HEK293T (cell line): Measurements from ENCODE around the gene CHMP4B.

ENCODE experiments used
- CTCF ChIA-PET: fragments of 350-600 bp; formaldehyde crosslinking; extraction: SDS; loops from one replicate; lab custom pipeline; 2021; ENCODE audit warnings: antibody characterized with exemption, inconsistent platforms; lab: Yijun Ruan, JAX
- POLR2A ChIA-PET: fragments of 350-600 bp; formaldehyde crosslinking; extraction: SDS; loops from one replicate; lab custom pipeline; 2020; ENCODE audit warnings: antibody characterized with exemption, inconsistent platforms; lab: Yijun Ruan, JAX
- DNase-seq: peaks from one replicate; pipeline ENCODE4 v3.0.0; 2012; ENCODE audit warnings: mixed read lengths; ENCODE audit errors: extremely low spot score
- ARNT ChIP-seq: fragments of 450-650 bp; IDR thresholded peaks from 2 replicates; pipeline ENCODE4 v1.6.1; 2017; ENCODE audit warnings: mild to moderate bottlenecking
- BHLHE40 ChIP-seq: fragments of 450-650 bp; IDR thresholded peaks from 2 replicates; pipeline ENCODE4 v1.6.1; 2016; ENCODE audit warnings: mild to moderate bottlenecking, moderate library complexity, borderline replicate concordance
- CTBP1 ChIP-seq: fragments of 450-650 bp; IDR thresholded peaks from 2 replicates; pipeline ENCODE4 v1.6.1; 2016; ENCODE audit warnings: borderline replicate concordance
- ELF4 ChIP-seq: fragments of 450-650 bp; IDR thresholded peaks from 2 replicates; pipeline ENCODE4 v1.6.1; 2017; ENCODE audit warnings: antibody characterized with exemption
- FOXA1 ChIP-seq: fragments of 450-650 bp; IDR thresholded peaks from 2 replicates; pipeline ENCODE4 v1.6.1; 2016; ENCODE audit warnings: mild to moderate bottlenecking
- FOXK2 ChIP-seq: fragments of 450-650 bp; IDR thresholded peaks from 2 replicates; pipeline ENCODE4 v1.6.1; 2016; ENCODE audit warnings: mild to moderate bottlenecking
- FOXM1 ChIP-seq: fragments of 450-650 bp; IDR thresholded peaks from 2 replicates; pipeline ENCODE4 v1.6.1; 2017; ENCODE audit warnings: mild to moderate bottlenecking, borderline replicate concordance
- HDGF ChIP-seq: fragments of 450-650 bp; IDR thresholded peaks from 2 replicates; pipeline ENCODE4 v1.6.1; 2017; ENCODE audit warnings: antibody characterized with exemption, borderline replicate concordance
- L3MBTL2 ChIP-seq: fragments of 450-650 bp; conservative IDR thresholded peaks from 2 replicates; pipeline ENCODE4 v1.6.1; 2016; ENCODE audit warnings: mild to moderate bottlenecking
- LEF1 ChIP-seq: fragments of 450-650 bp; IDR thresholded peaks from 2 replicates; pipeline ENCODE4 v1.6.1; 2017; ENCODE audit warnings: mild to moderate bottlenecking, borderline replicate concordance
- NFRKB ChIP-seq: fragments of 450-650 bp; IDR thresholded peaks from 2 replicates; pipeline ENCODE4 v1.6.1; 2016; ENCODE audit warnings: mild to moderate bottlenecking, moderate library complexity
- PKNOX1 ChIP-seq: fragments of 450-650 bp; IDR thresholded peaks from 2 replicates; pipeline ENCODE4 v1.6.1; 2016
- SP1 ChIP-seq: fragments of 450-650 bp; IDR thresholded peaks from 2 replicates; pipeline ENCODE4 v1.6.1; 2017
- SUZ12 ChIP-seq: fragments of 450-650 bp; IDR thresholded peaks from 2 replicates; pipeline ENCODE4 v1.6.1; 2016; ENCODE audit warnings: mild to moderate bottlenecking
- TARDBP ChIP-seq: fragments of 450-650 bp; IDR thresholded peaks from 2 replicates; pipeline ENCODE4 v1.6.1; 2016
- ZNF384 ChIP-seq: fragments of 450-650 bp; IDR thresholded peaks from 2 replicates; pipeline ENCODE4 v1.6.1; 2016

CHMP4B gene

GRCh38 chr20:33861458-33861857 lies 50.3 kb downstream of the CHMP4B start:
- ChIA-PET POLR2A (no interaction called here), CTCF (interaction anchor here (0.5 to 1.3 kb wide), 2 partner anchors 27 to 50 kb away, joined by 3 to 5 read pairs; no protein-coding TSS in a partner anchor)
- TF ChIP-seq FOXM1 (no peak), ELF4 (no peak), BHLHE40 (no peak), ARNT (no peak), HDGF (no peak)
- DNase-seq, result no peak

DNA sequence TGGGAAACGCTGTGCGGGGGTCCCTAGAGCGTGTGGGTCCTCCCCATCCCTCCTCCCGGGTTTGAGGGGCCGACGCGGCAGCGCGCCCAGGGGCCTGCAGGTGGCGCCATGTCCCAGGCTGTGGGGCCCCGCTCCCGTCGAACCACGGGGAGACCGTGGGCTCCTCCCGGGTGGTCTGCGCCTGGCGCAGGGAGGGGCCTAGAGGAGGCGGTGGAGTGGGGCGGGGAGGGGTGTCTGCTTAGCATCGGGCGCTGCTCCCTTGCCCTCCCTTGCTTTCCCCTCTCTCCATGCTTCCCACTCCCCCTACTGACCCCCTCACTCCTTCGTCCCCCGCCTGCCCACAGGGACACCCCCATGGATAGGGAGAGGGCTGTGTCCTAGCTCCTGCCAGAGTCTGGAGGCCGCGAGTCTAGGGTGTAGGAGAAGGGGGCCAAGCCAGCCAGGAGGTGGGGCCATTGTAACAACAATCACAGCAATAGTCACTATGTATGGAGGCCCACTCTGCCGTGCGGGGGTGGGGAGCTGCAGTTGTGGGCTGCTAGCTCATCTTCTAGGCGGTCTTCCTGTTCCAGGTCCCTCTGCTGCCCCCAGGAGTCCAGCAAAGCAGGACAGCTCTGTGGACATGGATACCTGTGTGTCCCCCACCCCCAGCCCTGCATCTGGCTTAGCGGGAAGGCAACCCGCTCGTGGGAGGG lies 51.7 kb downstream of the CHMP4B start:
- DNase-seq, result peak; percentile 88
- no peak for TF ChIP-seq FOXK2
- no peak for TF ChIP-seq NFRKB
- CTCF ChIA-PET, result interaction anchor here (0.5 to 1.6 kb wide), 12 partner anchors 10 to 1007 kb away, joined by 3 to 11 read pairs (median 3); no protein-coding TSS in a partner anchor
- POLR2A ChIA-PET, result no interaction called here

DNA sequence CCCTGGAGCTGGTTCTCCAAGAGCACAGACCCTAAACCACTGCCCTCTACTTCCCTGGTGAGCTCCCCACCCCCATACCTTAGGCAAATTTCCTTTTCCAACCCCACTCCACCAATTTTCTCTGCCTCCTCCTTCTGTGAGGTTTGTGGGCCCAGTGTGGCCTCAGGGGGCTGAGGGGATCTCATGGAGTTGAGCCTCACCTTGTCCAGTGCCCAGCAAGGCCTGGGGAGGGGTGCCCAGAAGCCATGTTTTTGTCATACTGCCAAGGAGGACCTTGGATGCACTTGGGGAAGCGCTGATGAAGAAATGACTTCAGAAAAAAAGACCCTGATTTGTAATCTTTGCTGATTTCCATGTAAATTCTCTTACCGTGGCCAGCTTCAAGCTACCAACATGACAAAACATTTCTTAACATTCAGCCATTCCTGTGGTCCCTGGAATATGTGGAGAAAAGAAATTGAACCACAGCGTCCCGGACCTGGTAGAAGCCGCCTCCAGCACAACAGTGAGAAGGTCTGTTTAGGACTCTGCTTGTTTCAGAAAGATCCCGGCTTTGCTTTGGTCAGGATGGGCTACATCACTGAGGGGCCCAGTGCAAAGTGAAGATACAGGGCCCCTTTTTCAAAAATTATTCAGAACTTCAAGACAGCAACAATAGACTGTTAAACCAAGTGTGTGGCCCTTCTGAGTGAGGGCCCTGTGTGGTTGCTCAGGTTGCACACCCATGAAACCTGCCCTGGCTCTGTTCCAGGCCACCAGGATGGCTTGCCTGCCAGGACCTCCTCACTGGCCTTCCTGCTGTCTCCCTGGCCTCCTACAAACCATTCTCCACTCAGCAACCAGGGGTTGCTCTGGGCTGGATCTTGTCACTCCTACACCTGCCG lies 52.5 kb downstream of the CHMP4B start:
- DNase-seq, result no peak
- TF ChIP-seq CTBP1, result no peak
- TF ChIP-seq HDGF, result no peak
- TF ChIP-seq TARDBP, result no peak
- no peak for TF ChIP-seq ELF4
- no peak for TF ChIP-seq PKNOX1
- no peak for TF ChIP-seq BHLHE40
- TF ChIP-seq ARNT, result no peak
- ChIA-PET POLR2A (no interaction called here), CTCF (interaction anchor here (0.7 to 1.6 kb wide), 9 partner anchors 10 to 262 kb away, joined by 3 to 11 read pairs (median 4); no protein-coding TSS in a partner anchor)

GRCh38 chr20:33864324-33864963 lies 53.3 kb downstream of the CHMP4B start:
- ChIA-PET CTCF (no interaction called here), POLR2A (no interaction called here)
- TF ChIP-seq CTBP1 (no peak), SP1 (no peak), SUZ12 (no peak), ARNT (no peak), HDGF (no peak), LEF1 (no peak), TARDBP (no peak), FOXA1 (no peak), ZNF384 (no peak), FOXK2 (no peak), L3MBTL2 (no peak), BHLHE40 (no peak), NFRKB (no peak), PKNOX1 (no peak), FOXM1 (no peak), ELF4 (no peak)
- no peak for DNase-seq

DNA sequence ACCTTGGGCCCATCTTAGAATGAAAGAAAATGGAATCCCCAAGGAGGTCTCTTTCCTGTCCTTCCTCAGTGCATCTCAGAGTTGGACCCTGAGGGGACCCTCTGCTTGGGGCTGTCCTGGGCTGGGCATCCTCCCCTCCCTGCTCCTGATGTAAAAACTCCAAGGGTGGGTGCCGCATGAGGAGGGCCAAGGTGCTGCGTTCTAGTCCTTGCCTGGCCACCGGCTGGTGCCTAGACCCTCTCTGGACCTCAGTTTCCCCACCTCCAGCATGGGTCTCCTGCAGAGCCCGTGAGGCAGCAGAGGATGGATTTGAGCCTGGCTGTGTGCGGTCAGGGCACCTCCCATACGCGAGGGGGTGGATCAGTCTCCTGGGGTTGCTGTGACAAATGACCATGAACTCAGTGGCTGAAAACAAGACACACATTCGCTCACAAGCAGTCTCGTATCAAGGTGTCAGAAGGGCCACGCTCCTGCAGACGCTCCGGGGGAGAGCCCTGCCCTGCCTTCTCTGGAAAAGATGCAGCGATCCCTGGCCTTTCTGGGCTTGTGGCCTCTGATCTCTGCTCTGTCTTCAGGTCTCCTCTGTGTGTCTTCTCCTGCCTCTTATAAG lies 54.7 kb downstream of the CHMP4B start:
- ChIA-PET CTCF (no interaction called here), POLR2A (no interaction called here)
- DNase-seq, result no peak
- no peak for TF ChIP-seq ELF4
- TF ChIP-seq NFRKB, result no peak
- no peak for TF ChIP-seq SP1
- no peak for TF ChIP-seq L3MBTL2
- no peak for TF ChIP-seq CTBP1
- TF ChIP-seq FOXK2, result no peak
- TF ChIP-seq SUZ12, result no peak
- no peak for TF ChIP-seq PKNOX1
- no peak for TF ChIP-seq LEF1
- no peak for TF ChIP-seq FOXA1
- no peak for TF ChIP-seq ARNT
- TF ChIP-seq TARDBP, result no peak
- TF ChIP-seq BHLHE40, result no peak
- no peak for TF ChIP-seq ZNF384
- TF ChIP-seq FOXM1, result no peak
- TF ChIP-seq HDGF, result no peak
